GM13977 (cell line): ENCODE data around the gene TM7SF2.

Experiments
- DNase-seq: peaks from one replicate; pipeline ENCODE4 v3.0.0; 2012; ENCODE audit warnings: low spot score
- in situ Hi-C: fragments of 300-500 bp; cut with MboI; formaldehyde crosslinking; loops from one replicate; pipeline ENCODE4 v1.12.0; 2022; ENCODE audit warnings: low sequenced_read_pairs, low pct_unique_long_range_greater_than_20kb, mixed read lengths, inconsistent platforms; ENCODE audit not compliant: unreplicated experiment
- TF ChIP-seq, protein P1 (sequence below): IDR thresholded peaks from 2 replicates; pipeline ENCODE4 v1.5.1; 2012; ENCODE audit warnings: mild to moderate bottlenecking, control low read depth; ENCODE audit not compliant: insufficient read depth; ENCODE audit errors: extremely low read depth, missing control alignments

TM7SF2 gene

GRCh38 chr11:65152122-65152521, 40.5 kb downstream of the TM7SF2 start:
- DNase-seq = no peak
- in situ Hi-C loops = no loop called here
- TF ChIP-seq, protein P1, sequence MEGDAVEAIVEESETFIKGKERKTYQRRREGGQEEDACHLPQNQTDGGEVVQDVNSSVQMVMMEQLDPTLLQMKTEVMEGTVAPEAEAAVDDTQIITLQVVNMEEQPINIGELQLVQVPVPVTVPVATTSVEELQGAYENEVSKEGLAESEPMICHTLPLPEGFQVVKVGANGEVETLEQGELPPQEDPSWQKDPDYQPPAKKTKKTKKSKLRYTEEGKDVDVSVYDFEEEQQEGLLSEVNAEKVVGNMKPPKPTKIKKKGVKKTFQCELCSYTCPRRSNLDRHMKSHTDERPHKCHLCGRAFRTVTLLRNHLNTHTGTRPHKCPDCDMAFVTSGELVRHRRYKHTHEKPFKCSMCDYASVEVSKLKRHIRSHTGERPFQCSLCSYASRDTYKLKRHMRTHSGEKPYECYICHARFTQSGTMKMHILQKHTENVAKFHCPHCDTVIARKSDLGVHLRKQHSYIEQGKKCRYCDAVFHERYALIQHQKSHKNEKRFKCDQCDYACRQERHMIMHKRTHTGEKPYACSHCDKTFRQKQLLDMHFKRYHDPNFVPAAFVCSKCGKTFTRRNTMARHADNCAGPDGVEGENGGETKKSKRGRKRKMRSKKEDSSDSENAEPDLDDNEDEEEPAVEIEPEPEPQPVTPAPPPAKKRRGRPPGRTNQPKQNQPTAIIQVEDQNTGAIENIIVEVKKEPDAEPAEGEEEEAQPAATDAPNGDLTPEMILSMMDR = no peak

DNA sequence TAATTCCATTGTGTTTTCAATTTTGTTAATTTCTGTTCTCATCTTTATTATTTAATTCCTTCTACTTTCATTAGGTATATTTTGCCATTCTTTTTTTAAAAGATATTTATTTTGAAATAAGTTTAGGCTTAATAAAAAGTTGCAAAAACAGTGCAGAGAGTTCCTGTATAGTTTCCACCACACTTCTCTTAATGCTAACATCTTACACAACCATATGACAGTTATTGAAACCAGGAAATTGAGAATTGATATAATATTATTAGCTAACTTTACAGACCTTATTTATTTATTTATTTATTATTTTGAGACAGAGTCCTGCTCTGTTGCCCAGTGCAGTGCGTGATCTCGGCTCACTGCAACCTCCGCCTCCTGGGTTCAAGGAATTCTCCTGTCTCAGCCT, 44.6 kb downstream of the TM7SF2 start:
- in situ Hi-C loops = no loop called here
- no peak for DNase-seq
- TF ChIP-seq, protein P1 = no peak

DNA sequence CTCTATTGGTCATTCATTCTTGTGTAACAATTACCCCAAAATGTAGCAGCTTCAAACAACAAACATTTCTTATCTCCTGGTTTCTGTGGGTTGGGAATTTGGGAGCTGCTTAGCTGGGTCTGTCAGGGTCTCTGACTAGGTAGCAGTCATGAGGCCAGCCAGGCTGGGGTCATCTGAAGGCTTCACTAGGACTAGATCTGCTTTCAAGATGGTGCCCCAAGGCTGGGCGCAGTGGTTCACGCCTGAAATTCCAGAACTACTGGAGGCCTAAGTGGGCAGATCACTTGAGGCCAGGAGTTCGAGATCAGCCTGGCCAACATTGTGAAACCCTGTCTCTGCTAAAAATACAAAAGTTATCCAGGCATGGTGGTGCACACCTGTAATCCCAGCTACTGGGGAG, 45.3 kb downstream of the TM7SF2 start:
- TF ChIP-seq, protein P1 = no peak
- DNase-seq = no peak
- in situ Hi-C loops = no loop called here

GRCh38 chr11:65157336-65157735, 45.7 kb downstream of the TM7SF2 start:
- no peak for DNase-seq
- TF ChIP-seq, protein P1 = no peak
- in situ Hi-C loops = no loop called here

- TF ChIP-seq, protein P1 = no peak
- in situ Hi-C loops = no loop called here
- peak; percentile 58 for DNase-seq
Observed at GRCh38 chr11:65159012-65159411, 47.3 kb downstream of the TM7SF2 start.

GRCh38 chr11:65160643-65161042, 49.0 kb downstream of the TM7SF2 start:
- DNase-seq = no peak
- TF ChIP-seq, protein P1 = no peak
- in situ Hi-C loops = no loop called here

GRCh38 chr11:65163684-65164083, 52.0 kb downstream of the TM7SF2 start:
- DNase-seq = no peak
- in situ Hi-C loops = no loop called here
- TF ChIP-seq, protein P1 = no peak
